ENCODE results near the gene AKR1A1. TPM values are rescaled to one million over a fixed set of nuclear protein-coding genes. Genes with fewer than 3 reads are reported as not detected.

AKR1A1 gene
- total RNA-seq, 6 experiments from 2014 or later = 115 to 308 (median 220) TPM

GRCh38 chr1:45554198-45554597, 3.6 kb downstream of the AKR1A1 start:
- Histone ChIP-seq H3K4me3 (no peak overlapping the region), H3K36me3 (no peaks in the 10 kb centered on the region), H3K27ac (peak overlapping the region; percentile 2 to 72 (median 49)), H3K4me1 (peaks cover 0 to 61% (median 18%) of the 10 kb centered on the region in 4 donors), H3K27me3 (no peaks in the 10 kb centered on the region), H3K9me3 (no peaks in the 10 kb centered on the region)
- ATAC-seq (peak; percentile 14 to 40 (median 30)), DNase-seq (peak in 2 of 3 donors; percentile 35 to 53)
- 22% methylated on average over 6 of the region's 6 CpGs for WGBS (ENCODE audit: insufficient coverage, low coverage, low lambda C conversion rate, missing lambda C conversion rate)
- intact Hi-C loops (cut with DNase I) = no loop called here
- TF ChIP-seq POLR2A (IDR thresholded peaks at IDR 0.05) (no peak), CTCF (IDR thresholded peaks at IDR 0.05) (no peak)

GRCh38 chr1:45557422-45557944, 6.9 kb downstream of the AKR1A1 start:
- Histone ChIP-seq H3K36me3 (peaks cover 0 to 17% (median 8%) of the 10 kb centered on the region in 4 donors), H3K27ac (peak overlapping the region; percentile 46 to 73 (median 71)), H3K4me3 (no peak overlapping the region), H3K9me3 (no peaks in the 10 kb centered on the region), H3K27me3 (no peaks in the 10 kb centered on the region), H3K4me1 (peaks cover 0 to 46% (median 14%) of the 10 kb centered on the region in 4 donors)
- ATAC-seq (peak; percentile 78 to 89 (median 82)), DNase-seq (peak; percentile 54 to 83 (median 76))
- intact Hi-C loops (cut with DNase I) = no loop called here
- 18% methylated on average over 3 of the region's 3 CpGs for WGBS (ENCODE audit: insufficient coverage, low coverage, low lambda C conversion rate, missing lambda C conversion rate)
- no peak for TF ChIP-seq POLR2A (IDR thresholded peaks at IDR 0.05)
- TF ChIP-seq CTCF (IDR thresholded peaks at IDR 0.05) = no peak

GRCh38 chr1:45563843-45564242, 13.2 kb downstream of the AKR1A1 start:
- H3K4me1 ChIP-seq = peaks cover 0 to 6% (median 0%) of the 10 kb centered on the region in 4 donors
- no CpG with 5 or more reads among the region's 2 CpGs for whole genome bisulfite sequencing (ENCODE audit: insufficient coverage, low coverage, low lambda C conversion rate, missing lambda C conversion rate)
- peaks cover 0 to 65% (median 34%) of the 10 kb centered on the region in 4 donors for H3K36me3 ChIP-seq
- H3K27me3 ChIP-seq = no peaks in the 10 kb centered on the region
- DNase-seq (no peak), ATAC-seq (no peak)
- no peak overlapping the region for H3K27ac ChIP-seq
- intact Hi-C loops (cut with DNase I) = loop anchor here in 1 of 2 donors (10.0 kb wide), 1 partner anchor 209 kb away; no protein-coding TSS in a partner anchor
- TF ChIP-seq CTCF (IDR thresholded peaks at IDR 0.05) (no peak), POLR2A (IDR thresholded peaks at IDR 0.05) (no peak)
- no peaks in the 10 kb centered on the region for H3K9me3 ChIP-seq
- no peak overlapping the region for H3K4me3 ChIP-seq

- H3K4me1 ChIP-seq = no peaks in the 10 kb centered on the region
- peak; percentile 48 to 69 (median 64) for DNase-seq
- ATAC-seq = peak; percentile 50 to 80 (median 64)
- peaks cover 0 to 77% (median 40%) of the 10 kb centered on the region in 4 donors for H3K36me3 ChIP-seq
- H3K27ac ChIP-seq = no peak overlapping the region
- no peak for TF ChIP-seq POLR2A (IDR thresholded peaks at IDR 0.05)
- no peak overlapping the region for H3K4me3 ChIP-seq
- H3K9me3 ChIP-seq = no peaks in the 10 kb centered on the region
- H3K27me3 ChIP-seq = no peaks in the 10 kb centered on the region
- intact Hi-C loops (cut with DNase I) = loop anchor here (5.0 to 10.0 kb wide), 3 partner anchors 54 to 212 kb away; no protein-coding TSS in a partner anchor
- no CpG with 5 or more reads among the region's 5 CpGs for WGBS (ENCODE audit: insufficient coverage, low coverage, low lambda C conversion rate, missing lambda C conversion rate)
Measured at GRCh38 chr1:45566722-45567121, 16.1 kb downstream of the AKR1A1 start.

- TF ChIP-seq CTCF (IDR thresholded peaks at IDR 0.05) = no peak
- TF ChIP-seq POLR2A (IDR thresholded peaks at IDR 0.05) = no peak
- no peak for ATAC-seq
- Histone ChIP-seq H3K27me3 (no peaks in the 10 kb centered on the region), H3K27ac (no peak overlapping the region), H3K36me3 (peaks cover 0 to 65% (median 36%) of the 10 kb centered on the region in 4 donors), H3K4me3 (no peak overlapping the region), H3K4me1 (no peaks in the 10 kb centered on the region), H3K9me3 (no peaks in the 10 kb centered on the region)
- intact Hi-C loops (cut with DNase I) = loop anchor here (5.0 to 10.0 kb wide), 3 partner anchors 56 to 213 kb away; no protein-coding TSS in a partner anchor
- WGBS (ENCODE audit: insufficient coverage, low coverage, low lambda C conversion rate, missing lambda C conversion rate) = 70% methylated on average over 2 of the region's 7 CpGs
- no peak for DNase-seq
Measured at GRCh38 chr1:45567911-45568310, 17.3 kb downstream of the AKR1A1 start.
